Measurements from ENCODE around the gene CEP104. TPM values are rescaled to one million over a fixed set of nuclear protein-coding genes. Genes with fewer than 3 reads are reported as not detected.

Gene CEP104
- total and polyA plus RNA-seq, 2 experiments from 2014 or later, result 21.4 to 26.3 TPM

GRCh38 chr1:3841491-3841890 lies 15.5 kb downstream of the CEP104 start:
- H3K36me3 ChIP-seq, result peaks cover 48% of the 10 kb centered on the region
- TF ChIP-seq CTCF (IDR thresholded peaks at IDR 0.05; ENCODE audit: low read depth, low read length), result no peak

GRCh38 chr1:3838788-3839187 lies 18.2 kb downstream of the CEP104 start:
- H3K4me3 ChIP-seq, result no peak overlapping the region
- peaks cover 40% of the 10 kb centered on the region for H3K36me3 ChIP-seq
- no peak for DNase-seq (ENCODE audit: low read depth in 1 of 2, low spot score in 1 of 2)
- H3K27ac ChIP-seq, result no peak overlapping the region
- no peaks in the 10 kb centered on the region for H3K9me3 ChIP-seq (ENCODE audit: low read depth)
- H3K4me1 ChIP-seq (ENCODE audit: low read depth), result no peaks in the 10 kb centered on the region
- TF ChIP-seq CTCF (IDR thresholded peaks at IDR 0.05; ENCODE audit: low read depth, low read length), result no peak
- no peaks in the 10 kb centered on the region for H3K27me3 ChIP-seq

More at GRCh38 chr1:3841491-3841890, 15.5 kb downstream of the CEP104 start:
- Histone ChIP-seq H3K9me3 (ENCODE audit: low read depth) (no peaks in the 10 kb centered on the region), H3K4me1 (ENCODE audit: low read depth) (no peaks in the 10 kb centered on the region), H3K27me3 (no peaks in the 10 kb centered on the region), H3K27ac (no peak overlapping the region), H3K4me3 (no peak overlapping the region)
- no peak for DNase-seq (ENCODE audit: low read depth in 1 of 2, low spot score in 1 of 2)

- DNase-seq (ENCODE audit: low read depth in 1 of 2, low spot score in 1 of 2), result no peak
- H3K9me3 ChIP-seq (ENCODE audit: low read depth), result no peaks in the 10 kb centered on the region
- peaks cover 42% of the 10 kb centered on the region for H3K36me3 ChIP-seq
- no peak overlapping the region for H3K4me3 ChIP-seq
- no peaks in the 10 kb centered on the region for H3K4me1 ChIP-seq (ENCODE audit: low read depth)
- no peaks in the 10 kb centered on the region for H3K27me3 ChIP-seq
- H3K27ac ChIP-seq, result no peak overlapping the region
- TF ChIP-seq CTCF (IDR thresholded peaks at IDR 0.05; ENCODE audit: low read depth, low read length), result no peak
Measured at GRCh38 chr1:3837685-3838084, 19.3 kb downstream of the CEP104 start.

- no peak for TF ChIP-seq CTCF (IDR thresholded peaks at IDR 0.05; ENCODE audit: low read depth, low read length)
- Histone ChIP-seq H3K27ac (no peak overlapping the region), H3K9me3 (ENCODE audit: low read depth) (no peaks in the 10 kb centered on the region), H3K36me3 (peaks cover 40% of the 10 kb centered on the region), H3K4me1 (ENCODE audit: low read depth) (no peaks in the 10 kb centered on the region), H3K27me3 (no peaks in the 10 kb centered on the region), H3K4me3 (no peak overlapping the region)
- DNase-seq (ENCODE audit: low read depth in 1 of 2, low spot score in 1 of 2), result no peak
Measured at GRCh38 chr1:3837200-3837599, 19.8 kb downstream of the CEP104 start.

GRCh38 chr1:3836421-3836820 lies 20.6 kb downstream of the CEP104 start:
- H3K27me3 ChIP-seq, result no peaks in the 10 kb centered on the region
- H3K4me3 ChIP-seq, result no peak overlapping the region
- H3K4me1 ChIP-seq (ENCODE audit: low read depth), result no peaks in the 10 kb centered on the region
- H3K9me3 ChIP-seq (ENCODE audit: low read depth), result no peaks in the 10 kb centered on the region
- DNase-seq (ENCODE audit: low read depth in 1 of 2, low spot score in 1 of 2), result peak in 1 of 2 donors; percentile 6
- H3K27ac ChIP-seq, result no peak overlapping the region
- TF ChIP-seq CTCF (IDR thresholded peaks at IDR 0.05; ENCODE audit: low read depth, low read length), result no peak
- H3K36me3 ChIP-seq, result peaks cover 44% of the 10 kb centered on the region

- peaks cover 36% of the 10 kb centered on the region for H3K36me3 ChIP-seq
- H3K4me3 ChIP-seq, result no peak overlapping the region
- H3K9me3 ChIP-seq (ENCODE audit: low read depth), result no peaks in the 10 kb centered on the region
- no peaks in the 10 kb centered on the region for H3K4me1 ChIP-seq (ENCODE audit: low read depth)
- no peak for DNase-seq (ENCODE audit: low read depth in 1 of 2, low spot score in 1 of 2)
- no peak overlapping the region for H3K27ac ChIP-seq
- TF ChIP-seq CTCF (IDR thresholded peaks at IDR 0.05; ENCODE audit: low read depth, low read length), result no peak
- no peaks in the 10 kb centered on the region for H3K27me3 ChIP-seq
Measured at GRCh38 chr1:3834701-3835100, 22.3 kb downstream of the CEP104 start.
